GM23338 (cell line): ENCODE measurements around the gene BROX. TPM values are rescaled to one million over a fixed set of nuclear protein-coding genes. Genes with fewer than 3 reads are reported as not detected.

ENCODE experiments used
- ATAC-seq: fragments of 200-7000 bp; cut with Tn5 transposase; 3 replicates; pipeline ENCODE4 v1.9.1; 2020
- DNase-seq: peaks from one replicate; pipeline ENCODE4 v3.0.0-alpha.2; 2015; ENCODE audit warnings: low spot score
- H2AFZ ChIP-seq: fragments of 200-600 bp; sonication (generic); 2 replicates; pipeline ENCODE4 v1.8.0; 2016; ENCODE audit warnings: antibody characterized with exemption, mild to moderate bottlenecking, moderate library complexity
- H3F3A ChIP-seq: fragments of 200-600 bp; sonication (generic); replicated peaks from 2 replicates; pipeline ENCODE4 v1.8.0; 2017; ENCODE audit warnings: antibody characterized with exemption, mixed run types, low read depth
- H3K27ac ChIP-seq: fragments of 200-600 bp; sonication (generic); 2 replicates; pipeline ENCODE4 v1.6.1; 2016; ENCODE audit warnings: low read depth
- H3K27me3 ChIP-seq: fragments of 200-600 bp; sonication (generic); 2 replicates; pipeline ENCODE4 v1.8.0; 2016; ENCODE audit warnings: mild to moderate bottlenecking, mixed run types, moderate library complexity; ENCODE audit not compliant: insufficient read depth
- H3K36me3 ChIP-seq: fragments of 200-600 bp; sonication (generic); 2 replicates; pipeline ENCODE4 v1.8.0; 2016; ENCODE audit warnings: mild to moderate bottlenecking; ENCODE audit not compliant: insufficient read depth
- H3K4me1 ChIP-seq: fragments of 200-600 bp; sonication (generic); 2 replicates; pipeline ENCODE4 v1.8.0; 2016; ENCODE audit warnings: mild to moderate bottlenecking, moderate library complexity; ENCODE audit not compliant: insufficient read depth
- H3K4me2 ChIP-seq: fragments of 200-600 bp; sonication (generic); 2 replicates; pipeline ENCODE4 v1.7.1; 2017; ENCODE audit warnings: mixed run types
- H3K4me3 ChIP-seq: fragments of 200-600 bp; sonication (generic); 2 replicates; pipeline ENCODE4 v1.6.1; 2016; ENCODE audit warnings: mixed run types
- H3K79me2 ChIP-seq: fragments of 200-600 bp; sonication (generic); replicated peaks from 2 replicates; pipeline ENCODE4 v1.8.0; 2017; ENCODE audit warnings: mild to moderate bottlenecking; ENCODE audit not compliant: insufficient read depth
- H3K9me2 ChIP-seq: fragments of 200-600 bp; sonication (generic); 2 replicates; pipeline ENCODE4 v1.8.0; 2017; ENCODE audit not compliant: insufficient read depth
- H4K20me1 ChIP-seq: fragments of 200-600 bp; sonication (generic); replicated peaks from 2 replicates; pipeline ENCODE4 v1.8.0; 2017; ENCODE audit warnings: mild to moderate bottlenecking; ENCODE audit not compliant: insufficient read depth
- H3K27ac Mint-ChIP-seq: 2 replicates; pipeline ENCODE4 v1.8.0; 2020; ENCODE audit warnings: inconsistent platforms, mild to moderate bottlenecking, moderate library complexity, mixed read lengths
- H3K27me3 Mint-ChIP-seq: 3 replicates; pipeline ENCODE4 v1.8.0; 2022; ENCODE audit warnings: low read depth, mild to moderate bottlenecking, moderate library complexity, mixed read lengths, inconsistent platforms; ENCODE audit not compliant: insufficient read depth, poor library complexity
- H3K36me3 Mint-ChIP-seq: 3 replicates; pipeline ENCODE4 v1.8.0; 2021; ENCODE audit warnings: low read depth, mild to moderate bottlenecking, inconsistent platforms, moderate library complexity, mixed read lengths
- H3K4me1 Mint-ChIP-seq: 3 replicates; pipeline ENCODE4 v1.8.0; 2020; ENCODE audit warnings: mild to moderate bottlenecking, inconsistent platforms, mixed read lengths
- H3K4me3 Mint-ChIP-seq: 3 replicates; pipeline ENCODE4 v1.8.0; 2021; ENCODE audit warnings: moderate library complexity, mild to moderate bottlenecking, inconsistent platforms, mixed read lengths
- H3K9me3 Mint-ChIP-seq: 3 replicates; pipeline ENCODE4 v1.8.0; 2020; ENCODE audit warnings: moderate library complexity, mild to moderate bottlenecking, inconsistent platforms, mixed read lengths
- CREB1 ChIP-seq: fragments of 250-450 bp; sonication (Bioruptor Pico); IDR thresholded peaks from 2 replicates; pipeline ENCODE4 v1.5.0; 2020; ENCODE audit warnings: low read depth, mild to moderate bottlenecking, moderate library complexity
- CTCF ChIP-seq, 2 experiments: fragments of 200-600 bp in 1 of 2; sonication (generic) in 1 of 2; conservative IDR thresholded peaks; 2 replicates each; pipeline versions ENCODE4 v1.5.1 to v1.6.1; 2016 to 2017; ENCODE audit warnings: antibody characterized with exemption in 2 of 2, low read depth in 2 of 2, mild to moderate bottlenecking in 2 of 2, moderate library complexity in 1 of 2
- ETS1 ChIP-seq: IDR thresholded peaks from 2 replicates; pipeline ENCODE4 v1.6.1; 2016; ENCODE audit warnings: antibody characterized with exemption
- EZH2 ChIP-seq: fragments of 200-600 bp; sonication (generic); IDR thresholded peaks from one replicate; pipeline ENCODE4 v1.8.0; 2017; ENCODE audit warnings: antibody characterized with exemption, mild to moderate bottlenecking, low read depth; ENCODE audit not compliant: unreplicated experiment
- EZH2phosphoT487 ChIP-seq: fragments of 200-600 bp; sonication (generic); IDR thresholded peaks from one replicate; pipeline ENCODE4 v1.8.1; 2018; ENCODE audit warnings: antibody characterized with exemption; ENCODE audit not compliant: unreplicated experiment
- JUNB ChIP-seq: IDR thresholded peaks from one replicate; pipeline ENCODE4 v1.6.1; 2016; ENCODE audit warnings: antibody characterized with exemption; ENCODE audit not compliant: unreplicated experiment
- NANOG ChIP-seq: IDR thresholded peaks from 2 replicates; pipeline ENCODE4 v1.6.1; 2016; ENCODE audit warnings: antibody characterized with exemption, borderline replicate concordance
- POLR2AphosphoS5 ChIP-seq: IDR thresholded peaks from 2 replicates; pipeline ENCODE4 v1.6.1; 2016; ENCODE audit warnings: antibody characterized with exemption, low read depth
- REST ChIP-seq: IDR thresholded peaks from one replicate; pipeline ENCODE4 v1.6.1; 2018; ENCODE audit warnings: antibody characterized with exemption; ENCODE audit not compliant: unreplicated experiment
- STAT1 ChIP-seq: IDR thresholded peaks from one replicate; pipeline ENCODE4 v1.6.1; 2016; ENCODE audit warnings: antibody characterized with exemption; ENCODE audit not compliant: unreplicated experiment
- ZNF114 ChIP-seq: fragments of 250-450 bp; sonication (Bioruptor Pico); IDR thresholded peaks from 2 replicates; pipeline ENCODE4 v1.5.0; 2020; ENCODE audit warnings: mild to moderate bottlenecking, moderate library complexity
- ZNF331 ChIP-seq: fragments of 250-450 bp; sonication (Bioruptor Pico); IDR thresholded peaks from 2 replicates; pipeline ENCODE4 v1.5.0; 2020; ENCODE audit warnings: low read depth, mild to moderate bottlenecking, moderate library complexity
- ZNF462 ChIP-seq: fragments of 250-450 bp; sonication (Bioruptor Pico); IDR thresholded peaks from 2 replicates; pipeline ENCODE4 v1.5.0; 2020; ENCODE audit warnings: mild to moderate bottlenecking, moderate library complexity
- long read RNA-seq: library from polyadenylated mRNA; unstranded; transcript quantifications from one replicate; pipeline ENCODE4 v2.0.0, GENCODE V29; 2020; ENCODE audit not compliant: unreplicated experiment
- polyA plus RNA-seq: library from polyadenylated mRNA; unstranded; fragments of >200 nt; fragmentation: Nextera tagmentation; extraction: Ambion mirVana; gene quantifications from 2 replicates; pipeline ENCODE4 v1.2.1, GENCODE V29; 2016
- total RNA-seq: library from RNA; depleted of rRNA; stranded (reverse); fragments of >200 nt; shearing (Covaris generic); gene quantifications from 2 replicates; pipeline ENCODE4 v1.2.3, GENCODE V29; 2014; rRNA removed

BROX gene
- total RNA-seq: 32.3 and 32.9 TPM in 2 replicates
- 26.5 TPM in 2 replicates for polyA plus RNA-seq
- long read RNA-seq, partial matches to known transcripts: 11 of 12 reads
- long read RNA-seq, other reads (novel, unspliced or antisense): 0 of 12 reads

GRCh38 chr1:222712253-222713090 lies at the start of gene BROX, which contains the start of gene AIDA:
BROX (plus strand) TSS chr1:222712564; CDS start chr1:222715700, 3,136 bp downstream.
AIDA (minus strand) TSS chr1:222712491; CDS start chr1:222712317, 174 bp downstream.
- Histone ChIP-seq H3K36me3 (no peaks in the 10 kb centered on the region), H3K4me3 (peak within 1 kb of the TSS; percentile 99), H2AFZ (peak within 1 kb of the TSS; percentile 100), H3K9me2 (no peaks in the 10 kb centered on the region), H3K27ac (peak within 1 kb of the TSS; percentile 98), H3K27me3 (no peaks in the 10 kb centered on the region), H3K4me2 (peak within 1 kb of the TSS; percentile 96), H3K4me1 (peaks cover 10% of the 10 kb centered on the region), H3F3A (0 out of 2 replicates have a peak, but pooled peaks cover 8% of the 10 kb centered on the region), H3K79me2 (peaks cover 53% of the 10 kb centered on the region), H4K20me1 (no peaks in the 10 kb centered on the region; the same call in 1 of the 2 replicates)
- ATAC-seq (peak; percentile 81), DNase-seq (peak; percentile 91)
- peaks cover 19% of the 10 kb centered on the region for H3K27me3 Mint-ChIP-seq
- TF ChIP-seq STAT1 (no peak), EZH2phosphoT487 (no peak), ZNF114 (CRISPR knock-in tag) (peak; percentile 89; the same call in 1 of the 2 replicates), ZNF331 (no peak), EZH2 (no peak), REST (no peak), JUNB (no peak), ZNF462 (CRISPR knock-in tag) (no peak), NANOG (no peak), CREB1 (peak; percentile 40; the same call in 1 of the 2 replicates), CTCF (conservative IDR thresholded peaks at IDR 0.05; ENCODE audit: low read depth in 2 of 2) (no peak), POLR2AphosphoS5 (peak; percentile 52; the same call in 1 of the 2 replicates), ETS1 (peak; percentile 82)
- H3K4me3 Mint-ChIP-seq: peak within 1 kb of the TSS; percentile 93
- peaks cover 12% of the 10 kb centered on the region for H3K36me3 Mint-ChIP-seq
- H3K4me1 Mint-ChIP-seq: peaks cover 18% of the 10 kb centered on the region
- peak within 1 kb of the TSS; percentile 99 for H3K27ac Mint-ChIP-seq
- H3K9me3 Mint-ChIP-seq: no peaks in the 10 kb centered on the region
